ENCODE data around the gene FER1L5.

The FER1L5 gene

DNA sequence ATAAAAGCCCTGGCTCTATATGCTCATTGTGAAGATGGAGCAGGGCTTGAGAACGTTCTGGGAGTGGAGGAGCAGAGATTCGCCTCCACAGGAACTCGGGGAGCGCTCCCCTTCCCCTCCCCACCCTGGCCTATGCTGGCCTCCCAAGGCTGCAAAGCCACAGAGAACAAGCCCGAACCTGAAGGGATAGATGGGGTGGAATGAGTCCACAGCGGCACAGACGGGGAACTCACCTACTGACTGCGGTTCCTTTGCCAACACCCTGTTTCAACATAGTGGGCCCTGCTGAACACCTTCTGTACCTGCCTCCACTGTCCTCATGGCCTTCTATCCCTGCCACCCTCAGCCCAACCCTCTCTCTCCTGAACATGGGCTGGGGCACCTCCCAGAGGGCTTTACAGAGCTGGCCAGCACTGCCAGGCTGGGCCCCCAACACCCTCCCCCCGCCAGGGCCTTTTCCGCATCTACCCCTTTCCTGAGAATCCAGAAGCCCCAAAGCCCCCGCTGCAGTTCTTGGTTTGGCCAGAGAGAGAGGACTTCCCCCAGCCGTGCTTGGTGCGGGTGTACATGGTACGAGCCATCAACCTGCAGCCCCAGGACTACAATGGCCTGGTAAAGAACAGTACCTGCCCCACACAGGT is 55.8 kb downstream of the FER1L5 start:
- DNase-seq (ENCODE audit: low read depth), result no peak

- no peak for DNase-seq (ENCODE audit: low read depth)
These were observed 56.5 kb downstream of the FER1L5 start for GRCh38 chr2:96699021-96699420.

- no peak for DNase-seq (ENCODE audit: low read depth)
These were observed 57.1 kb downstream of the FER1L5 start for GRCh38 chr2:96699621-96700020.

DNA sequence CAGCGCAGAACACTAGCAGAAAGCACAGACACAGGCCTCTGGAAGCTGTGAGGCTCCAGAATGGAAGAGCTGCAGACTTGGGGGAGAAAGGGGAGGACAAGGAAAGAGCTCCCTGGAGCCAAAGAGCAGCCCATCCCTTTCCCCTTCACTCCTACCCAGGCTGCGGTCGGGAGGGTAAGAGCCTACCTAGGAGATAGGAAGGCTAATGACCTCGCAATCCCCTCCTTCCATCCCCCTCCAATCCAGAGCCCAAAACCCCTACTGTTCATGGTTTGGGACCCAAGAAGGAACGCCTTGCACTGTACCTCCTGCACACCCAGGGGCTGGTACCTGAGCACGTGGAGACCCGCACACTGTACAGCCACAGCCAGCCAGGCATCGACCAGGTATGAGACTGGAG is 57.5 kb downstream of the FER1L5 start:
- DNase-seq (ENCODE audit: low read depth), result no peak

DNA sequence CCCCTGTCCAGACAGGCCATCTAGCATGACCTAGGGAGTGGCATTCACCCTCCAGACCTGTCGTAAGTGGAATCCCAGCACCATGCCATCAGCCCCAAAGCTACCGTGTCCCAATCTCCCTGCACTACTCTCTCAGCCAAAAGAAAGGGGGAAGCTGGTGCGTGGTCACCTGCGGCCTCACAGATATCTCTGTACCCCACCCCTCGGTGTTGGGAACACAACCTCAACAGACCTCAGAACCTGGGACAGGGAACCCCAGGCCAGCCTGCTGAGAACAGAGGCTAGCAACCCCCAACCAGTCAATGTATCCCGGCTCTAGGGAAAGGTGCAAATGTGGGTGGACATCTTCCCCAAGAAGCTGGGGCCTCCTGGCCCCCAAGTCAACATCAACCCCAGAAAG is 59.1 kb downstream of the FER1L5 start:
- no peak for DNase-seq (ENCODE audit: low read depth)

GRCh38 chr2:96702098-96702785 is 59.7 kb downstream of the FER1L5 start:
- DNase-seq (ENCODE audit: low read depth), result no peak

DNA sequence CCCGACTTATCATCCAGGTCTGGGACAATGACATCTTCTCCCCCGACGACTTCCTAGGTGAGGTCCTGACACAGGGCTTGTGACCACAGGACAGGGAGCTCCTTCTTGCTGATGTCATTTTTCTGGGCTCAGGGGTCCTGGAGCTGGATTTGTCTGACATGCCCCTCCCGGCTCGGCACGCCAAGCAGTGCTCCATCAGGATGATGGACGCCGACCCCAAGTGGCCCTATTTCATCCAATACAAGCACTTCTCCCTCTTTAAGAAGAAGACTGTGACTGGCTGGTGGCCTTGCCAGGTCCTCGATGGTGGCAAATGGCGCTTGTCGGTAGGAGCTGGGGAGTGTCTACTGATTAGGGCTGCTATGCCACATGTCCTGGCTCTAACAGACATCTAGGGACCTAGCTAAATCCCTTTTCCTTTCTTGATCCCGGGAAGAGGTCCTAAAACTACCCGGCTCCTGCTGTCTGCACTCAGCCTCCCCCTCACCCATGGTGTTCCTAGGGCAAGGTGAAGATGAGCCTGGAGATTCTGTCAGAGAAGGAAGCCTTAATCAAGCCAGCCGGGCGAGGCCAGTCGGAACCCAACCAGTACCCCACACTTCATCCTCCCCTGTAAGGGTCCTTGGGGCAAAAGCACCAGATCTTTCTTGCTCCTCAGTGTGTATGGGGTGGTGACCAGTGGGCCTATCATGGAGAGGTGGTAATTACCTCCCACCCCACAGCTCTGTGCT is 60.6 kb downstream of the FER1L5 start:
- no peak for DNase-seq (ENCODE audit: low read depth)

DNA sequence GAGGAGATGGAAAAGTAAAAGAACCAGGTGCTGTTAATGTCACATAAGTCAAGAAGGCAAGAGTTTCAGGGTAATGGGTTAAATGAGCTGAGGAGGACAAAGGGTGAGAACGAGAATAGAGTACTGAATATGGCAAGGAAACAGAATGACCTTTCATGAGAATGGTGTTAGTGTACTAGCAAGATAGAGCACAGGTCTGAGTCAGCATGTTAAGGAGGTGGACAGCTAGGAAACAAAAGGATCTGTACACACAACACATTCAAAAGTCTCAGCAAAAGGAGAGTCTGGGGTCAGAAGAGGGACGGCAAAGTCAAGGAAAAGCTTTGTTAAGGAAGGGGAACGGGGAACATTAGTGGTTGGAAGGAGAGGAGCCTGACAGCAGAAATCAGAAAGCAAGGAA is 68.4 kb downstream of the FER1L5 start:
- no peak for DNase-seq (ENCODE audit: low read depth)

DNA sequence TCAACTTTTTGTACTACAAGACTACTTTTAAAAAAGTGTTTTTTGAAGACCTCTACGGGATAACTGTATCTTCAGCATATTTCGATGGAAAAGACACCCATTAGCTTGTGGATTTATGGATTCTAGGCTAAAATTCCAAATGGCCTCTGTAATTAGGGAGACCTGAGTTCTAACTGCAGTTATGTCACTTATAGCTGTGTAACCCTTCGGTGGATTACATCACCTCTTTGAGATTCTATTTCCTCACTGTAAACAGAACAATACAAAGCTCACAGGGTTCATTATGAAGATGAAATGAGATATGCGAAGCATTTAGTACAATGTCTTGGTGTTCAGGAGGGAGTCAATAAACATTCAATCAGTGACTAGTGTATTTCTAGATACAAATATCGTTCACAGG is 73.1 kb downstream of the FER1L5 start:
- no peak for DNase-seq (ENCODE audit: low read depth)

DNA sequence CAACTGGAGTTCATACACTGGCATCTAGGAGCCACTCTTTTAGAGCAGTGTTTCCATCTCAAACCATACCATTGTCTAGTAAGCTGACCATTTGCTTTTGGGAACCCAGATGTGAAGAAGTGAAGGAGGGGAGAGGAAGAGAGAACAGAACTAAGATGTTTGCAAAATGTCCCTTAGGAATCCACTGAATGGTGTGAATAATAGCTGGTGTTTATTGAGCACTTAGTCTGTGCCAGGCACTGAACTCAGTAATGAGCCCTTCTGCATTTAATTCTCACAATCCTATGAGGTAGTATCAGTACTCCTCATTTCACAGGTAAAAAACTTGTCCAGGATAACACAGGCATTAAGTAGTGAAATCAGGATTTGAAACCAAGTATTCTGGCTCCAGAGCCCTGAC is 73.8 kb downstream of the FER1L5 start:
- no peak for DNase-seq (ENCODE audit: low read depth)

DNA sequence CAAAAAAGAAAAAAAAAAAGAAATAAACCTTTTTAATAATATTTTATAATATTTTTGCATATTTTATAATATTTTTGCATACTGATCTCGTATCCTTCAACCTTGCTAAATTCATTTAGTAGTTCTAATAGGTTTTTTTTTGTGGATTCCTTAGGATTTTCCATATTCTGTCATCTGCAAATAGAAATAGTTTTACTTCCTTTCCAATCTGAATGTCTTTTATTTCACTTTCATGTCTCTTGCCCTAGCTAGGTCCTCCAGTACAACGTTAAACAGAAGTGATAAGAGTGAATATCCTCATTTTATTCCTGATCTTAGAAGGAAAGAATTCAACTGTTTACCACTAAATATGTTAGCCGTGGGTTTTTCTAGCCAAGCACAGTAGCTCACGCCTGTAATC is 83.6 kb downstream of the FER1L5 start:
- DNase-seq (ENCODE audit: low read depth), result no peak

DNA sequence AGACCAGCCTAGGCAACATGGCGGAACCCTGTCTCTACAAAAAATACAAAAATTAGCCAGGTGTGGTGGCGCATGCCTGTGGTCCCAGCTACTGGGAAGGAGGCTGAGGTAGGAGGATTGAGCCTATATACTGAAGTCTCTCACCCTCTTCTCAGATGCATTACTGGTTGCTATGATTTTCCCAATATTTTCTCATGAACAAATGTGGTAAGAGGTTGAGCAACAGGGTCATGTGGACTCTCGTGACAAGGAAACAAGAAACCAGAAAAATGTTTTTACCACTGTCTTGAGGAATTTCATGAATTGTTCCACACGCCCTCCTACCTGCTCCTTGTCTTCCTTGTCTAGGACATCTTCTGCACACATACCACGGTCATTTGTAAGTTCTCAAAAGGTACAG is 84.9 kb downstream of the FER1L5 start:
- no peak for DNase-seq (ENCODE audit: low read depth)

GRCh38 chr2:96729748-96730147 is 87.2 kb downstream of the FER1L5 start:
- no peak for DNase-seq (ENCODE audit: low read depth)

GRCh38 chr2:96730212-96730611 is 87.6 kb downstream of the FER1L5 start:
- no peak for DNase-seq (ENCODE audit: low read depth)

- DNase-seq (ENCODE audit: low read depth), result no peak
These were observed 91.4 kb downstream of the FER1L5 start for GRCh38 chr2:96733931-96734330.

DNA sequence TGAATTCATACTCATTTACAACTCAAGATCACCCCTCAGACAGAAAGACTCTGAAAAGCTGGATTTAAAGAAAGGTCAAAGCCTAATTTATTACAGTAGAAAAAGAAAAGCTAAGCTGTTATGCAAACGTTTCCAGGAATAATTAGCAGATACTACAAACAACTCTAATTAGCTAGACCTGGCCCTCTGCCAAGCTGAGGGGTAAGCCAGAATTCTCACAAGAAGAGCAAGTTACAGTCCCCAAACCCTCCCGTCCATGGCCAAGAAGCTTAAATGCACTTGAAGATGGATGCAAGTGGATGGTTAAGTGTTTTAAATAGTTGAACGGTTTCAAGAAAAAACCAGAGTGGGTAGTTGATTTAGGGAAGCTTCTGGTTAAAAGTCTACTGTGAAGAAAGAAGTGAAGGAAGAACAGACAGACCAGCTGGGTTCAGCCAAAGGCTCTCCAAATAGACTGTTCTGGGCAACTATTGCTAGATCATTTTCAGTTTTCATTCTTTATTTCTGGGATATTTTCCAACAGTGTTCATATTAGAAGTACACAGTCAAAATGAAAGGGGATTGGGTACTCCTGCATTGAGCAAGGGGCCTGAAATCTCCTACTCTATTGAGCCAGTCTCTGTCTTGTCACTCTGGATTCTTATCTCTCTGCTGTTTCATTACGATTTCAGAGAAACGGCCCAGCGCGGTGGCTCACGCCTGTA is 92.5 kb downstream of the FER1L5 start:
- DNase-seq (ENCODE audit: low read depth), result no peak

DNA sequence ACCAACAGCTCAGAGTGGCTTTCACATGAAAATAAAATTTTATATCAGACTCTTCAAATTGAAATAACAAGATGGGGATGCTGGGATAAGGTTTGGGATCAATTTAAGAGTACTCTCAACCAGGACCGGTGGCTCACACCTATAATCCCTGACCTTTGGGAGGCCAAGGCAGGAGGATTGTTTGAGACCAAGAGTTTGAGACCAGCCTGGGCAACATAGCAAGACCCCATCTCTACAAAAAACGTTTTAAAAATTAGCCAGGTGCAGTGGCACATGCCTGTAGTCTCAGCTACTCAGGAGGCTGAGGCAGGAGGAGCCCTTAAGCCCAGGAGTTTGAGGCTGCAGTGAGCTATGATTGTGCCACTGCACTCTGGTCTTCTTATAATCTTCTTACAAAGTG is 94.7 kb downstream of the FER1L5 start:
- no peak for DNase-seq (ENCODE audit: low read depth)

DNA sequence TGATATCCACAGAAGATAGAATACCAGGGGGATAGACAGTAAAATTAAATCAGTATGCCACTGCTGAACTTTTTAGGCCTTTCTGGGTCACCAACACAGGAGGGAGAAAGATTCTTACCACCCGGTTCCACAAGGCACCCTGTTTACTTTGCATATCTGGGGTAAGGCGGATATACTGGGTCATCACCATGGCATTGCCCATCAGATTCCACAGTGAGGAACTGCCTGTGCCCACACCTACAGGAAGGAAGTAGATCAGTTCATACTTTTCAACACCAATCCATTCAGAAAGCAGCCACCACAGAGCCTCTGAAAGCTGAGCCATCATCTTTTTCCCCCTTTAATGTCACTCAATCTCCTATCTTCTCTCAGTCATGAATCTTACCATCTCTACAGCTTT is 95.3 kb downstream of the FER1L5 start:
- DNase-seq (ENCODE audit: low read depth), result no peak

- no peak for DNase-seq (ENCODE audit: low read depth)
These were observed 96.6 kb downstream of the FER1L5 start for GRCh38 chr2:96739076-96739632.

GRCh38 chr2:96739633-96740428 is 97.3 kb downstream of the FER1L5 start, which contains the start of gene LMAN2L:
LMAN2L (minus strand) TSS chr2:96740064; CDS start chr2:96740040, 24 bp downstream.
- peak; percentile 95 for DNase-seq (ENCODE audit: low read depth)

DNA sequence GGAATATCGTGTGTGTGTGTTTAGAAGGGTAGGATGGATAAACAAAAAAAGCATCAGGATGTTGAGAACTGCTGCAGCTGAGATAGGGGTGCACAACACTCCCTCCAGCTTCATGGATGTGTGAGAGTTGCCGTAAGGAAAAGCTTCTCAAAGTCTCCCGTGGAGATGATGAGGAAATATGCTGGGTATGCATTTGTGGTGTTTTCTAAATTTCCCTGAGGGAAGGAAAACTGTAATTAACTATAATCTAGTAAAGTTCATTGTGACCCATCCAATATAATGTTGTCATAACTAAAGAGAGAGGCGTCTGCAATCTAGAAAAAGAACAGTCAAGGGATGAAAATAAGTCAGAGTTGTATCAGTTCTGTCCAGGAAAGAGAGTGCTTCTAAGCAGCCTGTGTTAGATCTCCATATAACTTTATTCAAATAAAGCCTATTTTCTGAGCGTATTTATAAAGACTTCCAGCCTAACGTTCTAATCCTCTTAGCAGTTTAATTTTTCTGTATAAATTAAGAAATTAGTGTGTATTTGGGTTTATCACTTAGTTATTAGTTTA is 104.6 kb downstream of the FER1L5 start:
- no peak for DNase-seq (ENCODE audit: low read depth)
